Astrocyte (in vitro differentiated cells and primary cell): Measurements from ENCODE around the gene GZMM.

ENCODE experiments used
- CTCF ChIP-seq: IDR thresholded peaks from 2 replicates; pipeline ENCODE4 v1.5.1; 2011; ENCODE audit warnings: low read depth, mild to moderate bottlenecking, inconsistent platforms, low read length, moderate library complexity; ENCODE audit not compliant: insufficient read depth
- EZH2 ChIP-seq: IDR thresholded peaks from 2 replicates; pipeline ENCODE4 v1.6.1; 2012; ENCODE audit warnings: mild to moderate bottlenecking, low read length, inconsistent platforms; ENCODE audit not compliant: insufficient read depth

GRCh38 chr19:498511-498891, 45.4 kb upstream of the GZMM start:
- TF ChIP-seq EZH2 (no peak), CTCF (no peak)
